ENCODE results near the gene KRTAP12-3.
"Not testable (repeated sequence)": the region's sequence is repeated elsewhere in the genome, so short reads cannot be mapped to it uniquely, and the experiment has no call there.

Gene KRTAP12-3

GRCh38 chr21:44627181-44627822 lies 30.4 kb upstream of the KRTAP12-3 start:
- not testable (repeated sequence) for DNase-seq

GRCh38 chr21:44627831-44628233 lies 29.9 kb upstream of the KRTAP12-3 start:
- DNase-seq, result not testable (repeated sequence)

GRCh38 chr21:44628707-44629391 lies 28.9 kb upstream of the KRTAP12-3 start:
- no peak for DNase-seq

- no peak for DNase-seq
These were observed 27.3 kb upstream of the KRTAP12-3 start for GRCh38 chr21:44630440-44630839.

GRCh38 chr21:44632067-44632466 lies 25.7 kb upstream of the KRTAP12-3 start:
- no peak for DNase-seq

GRCh38 chr21:44636209-44637017 lies 21.3 kb upstream of the KRTAP12-3 start:
- DNase-seq, result no peak

- peak in 3 of 56 donors; percentile 12 to 26 (median 14) for DNase-seq
These were observed 20.5 kb upstream of the KRTAP12-3 start, which contains the start of gene KRTAP10-10 for GRCh38 chr21:44637018-44637850. Gene KRTAP10-10, plus strand, starts transcription at chr21:44637356. Its CDS starts 62 bp downstream, at chr21:44637418.

- not testable (repeated sequence) for DNase-seq
These were observed 19.8 kb upstream of the KRTAP12-3 start for GRCh38 chr21:44637851-44638348.

GRCh38 chr21:44638506-44639330 lies 19.0 kb upstream of the KRTAP12-3 start:
- DNase-seq, result not testable (repeated sequence)

GRCh38 chr21:44639331-44639655 lies 18.4 kb upstream of the KRTAP12-3 start:
- DNase-seq, result no peak

- DNase-seq, result no peak
These were observed 17.0 kb upstream of the KRTAP12-3 start for GRCh38 chr21:44640761-44641160.

- DNase-seq, result no peak
These were observed 13.9 kb upstream of the KRTAP12-3 start for GRCh38 chr21:44643741-44644310.

GRCh38 chr21:44644878-44645277 lies 12.9 kb upstream of the KRTAP12-3 start:
- no peak for DNase-seq

- not testable (repeated sequence) for DNase-seq
These were observed 11.1 kb upstream of the KRTAP12-3 start, which contains the start of gene KRTAP10-11 for GRCh38 chr21:44646366-44647221. Gene KRTAP10-11, plus strand, starts transcription at chr21:44646414. Its CDS starts 45 bp downstream, at chr21:44646459.

- DNase-seq, result no peak
These were observed 10.5 kb upstream of the KRTAP12-3 start for GRCh38 chr21:44647222-44647552.

- no peak for DNase-seq
These were observed 9.0 kb upstream of the KRTAP12-3 start for GRCh38 chr21:44648557-44649311.

- no peak for DNase-seq
These were observed 8.1 kb upstream of the KRTAP12-3 start for GRCh38 chr21:44649521-44650100.
